Measurements from ENCODE around the gene MYDGF.

Gene MYDGF

GRCh38 chr19:4657262-4657661, 12.9 kb downstream of the MYDGF start:
- TF ChIP-seq CTCF (IDR thresholded peaks at IDR 0.05; ENCODE audit: low read depth, low read length) = no peak
- in situ Hi-C loops (cut with HindIII; ENCODE audit: low sequenced_read_pairs) = no loop called here
- DNase-seq (ENCODE audit: low read depth, low spot score) = no peak
- H3K4me3 ChIP-seq (ENCODE audit: low read depth, low read length) = no peak overlapping the region

- no peak for TF ChIP-seq CTCF (IDR thresholded peaks at IDR 0.05; ENCODE audit: low read depth, low read length)
- in situ Hi-C loops (cut with HindIII; ENCODE audit: low sequenced_read_pairs) = no loop called here
- no peak for DNase-seq (ENCODE audit: low read depth, low spot score)
- H3K4me3 ChIP-seq (ENCODE audit: low read depth, low read length) = no peak overlapping the region
Observed at GRCh38 chr19:4656102-4656501, 14.0 kb downstream of the MYDGF start.

GRCh38 chr19:4654437-4655361, 15.4 kb downstream of the MYDGF start:
- DNase-seq (ENCODE audit: low read depth, low spot score) = no peak
- H3K4me3 ChIP-seq (ENCODE audit: low read depth, low read length) = no peak overlapping the region
- in situ Hi-C loops (cut with HindIII; ENCODE audit: low sequenced_read_pairs) = no loop called here
- no peak for TF ChIP-seq CTCF (IDR thresholded peaks at IDR 0.05; ENCODE audit: low read depth, low read length)

GRCh38 chr19:4653793-4654436, 16.2 kb downstream of the MYDGF start:
- no peak for TF ChIP-seq CTCF (IDR thresholded peaks at IDR 0.05; ENCODE audit: low read depth, low read length)
- in situ Hi-C loops (cut with HindIII; ENCODE audit: low sequenced_read_pairs) = no loop called here
- H3K4me3 ChIP-seq (ENCODE audit: low read depth, low read length) = no peak overlapping the region
- no peak for DNase-seq (ENCODE audit: low read depth, low spot score)

GRCh38 chr19:4652075-4652474, 18.1 kb downstream of the MYDGF start:
- in situ Hi-C loops (cut with HindIII; ENCODE audit: low sequenced_read_pairs) = no loop called here
- no peak for TF ChIP-seq CTCF (IDR thresholded peaks at IDR 0.05; ENCODE audit: low read depth, low read length)
- DNase-seq (ENCODE audit: low read depth, low spot score) = no peak
- H3K4me3 ChIP-seq (ENCODE audit: low read depth, low read length) = no peak overlapping the region

- DNase-seq (ENCODE audit: low read depth, low spot score) = no peak
- no peak for TF ChIP-seq CTCF (IDR thresholded peaks at IDR 0.05; ENCODE audit: low read depth, low read length)
- in situ Hi-C loops (cut with HindIII; ENCODE audit: low sequenced_read_pairs) = no loop called here
- H3K4me3 ChIP-seq (ENCODE audit: low read depth, low read length) = no peak overlapping the region
Observed at GRCh38 chr19:4650159-4650558, 20.0 kb downstream of the MYDGF start.
